Stomach (tissue), 4 donors: ENCODE measurements around the gene GLTP.

Experiments used
- CTCF ChIP-seq, 7 experiments: fragments of 450-650 bp in 4 of 7; fragments of 200-600 bp in 3 of 7; sonication (generic) in 3 of 7; IDR thresholded peaks; one replicate each; pipeline ENCODE4 v1.5.1; 2016 to 2019; ENCODE audit warnings: antibody characterized with exemption in 7 of 7, control low read depth in 2 of 7, mild to moderate bottlenecking in 1 of 7
- EP300 ChIP-seq: sonication (generic); formaldehyde crosslinking; IDR thresholded peaks from one replicate; pipeline ENCODE4 v1.6.1; 2017; ENCODE audit warnings: antibody characterized with exemption
- POLR2A ChIP-seq, 4 donors: fragments of 450-650 bp; IDR thresholded peaks; one replicate each; pipeline ENCODE4 v1.6.1; 2016; ENCODE audit warnings: antibody characterized with exemption in 4 of 4, control low read depth in 2 of 4, mild to moderate bottlenecking in 1 of 4, moderate library complexity in 1 of 4

- TF ChIP-seq POLR2A (IDR thresholded peaks at IDR 0.05) (no peak), CTCF (IDR thresholded peaks at IDR 0.05) (no peak), EP300 (no peak)
These were observed 3.1 kb upstream of the GLTP start for GRCh38 chr12:109883461-109883860.
